Erythroblast (primary cell): Measurements from ENCODE around the gene BPIFB6.

Experiments used
- GATA1 ChIP-seq: IDR thresholded peaks from 2 replicates; pipeline ENCODE4 v1.6.1; 2011; ENCODE audit warnings: low read depth, mild to moderate bottlenecking, control low read depth, low read length, moderate library complexity
- POLR2A ChIP-seq: IDR thresholded peaks from 2 replicates; pipeline ENCODE4 v1.6.1; 2011; ENCODE audit warnings: mild to moderate bottlenecking, low read length

GRCh38 chr20:33031531-33031930 lies at the start of gene BPIFB6:
- no peak for TF ChIP-seq POLR2A
- no peak for TF ChIP-seq GATA1
